NCI-H226 (cell line): ENCODE results near the gene PRADC1.
"Not testable (repeated sequence)": the region's sequence is repeated elsewhere in the genome, so short reads cannot be mapped to it uniquely, and the experiment has no call there.

Source experiments
- DNase-seq: peaks from one replicate; pipeline ENCODE4 v3.0.0-alpha.2; 2015

The PRADC1 gene

DNA sequence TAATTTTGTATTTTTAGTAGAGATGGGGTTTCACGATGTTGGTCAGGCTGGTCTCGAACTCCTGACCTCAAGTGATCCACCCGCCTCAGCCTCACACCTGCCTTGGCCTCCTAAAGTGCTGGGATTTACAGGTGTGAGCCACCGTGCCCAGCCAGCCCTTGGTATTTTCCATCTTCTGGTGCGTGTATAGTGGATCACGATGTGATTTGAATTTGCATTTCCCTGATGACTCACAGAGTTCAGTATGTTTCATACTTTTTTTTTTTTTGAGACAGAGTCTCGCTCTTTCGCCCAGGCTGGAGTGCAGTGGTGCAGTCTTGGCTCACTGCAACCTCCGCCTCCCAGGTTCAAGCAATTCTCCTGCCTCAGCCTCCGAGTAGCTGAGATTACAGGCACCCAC lies 32.8 kb downstream of the PRADC1 start:
- not testable (repeated sequence) for DNase-seq

DNA sequence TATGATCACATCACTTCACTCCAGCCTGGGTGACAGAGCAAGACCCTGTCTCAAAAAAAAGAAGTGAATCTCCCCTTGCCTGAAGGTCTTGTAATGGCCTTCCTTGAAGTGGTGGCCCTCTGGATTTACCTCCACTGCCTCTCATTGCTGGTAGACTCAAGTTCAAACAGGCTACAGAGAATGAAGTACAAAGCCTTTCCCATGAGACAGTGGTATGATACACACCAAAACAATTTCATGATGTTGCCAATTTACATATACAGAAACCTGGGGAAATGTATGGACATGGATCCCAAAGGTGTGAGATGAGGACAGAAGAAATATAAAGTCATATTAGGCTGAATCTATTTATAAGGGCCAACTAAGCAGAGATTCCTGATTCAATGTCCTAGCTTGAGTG lies 35.5 kb downstream of the PRADC1 start:
- DNase-seq, result no peak

DNA sequence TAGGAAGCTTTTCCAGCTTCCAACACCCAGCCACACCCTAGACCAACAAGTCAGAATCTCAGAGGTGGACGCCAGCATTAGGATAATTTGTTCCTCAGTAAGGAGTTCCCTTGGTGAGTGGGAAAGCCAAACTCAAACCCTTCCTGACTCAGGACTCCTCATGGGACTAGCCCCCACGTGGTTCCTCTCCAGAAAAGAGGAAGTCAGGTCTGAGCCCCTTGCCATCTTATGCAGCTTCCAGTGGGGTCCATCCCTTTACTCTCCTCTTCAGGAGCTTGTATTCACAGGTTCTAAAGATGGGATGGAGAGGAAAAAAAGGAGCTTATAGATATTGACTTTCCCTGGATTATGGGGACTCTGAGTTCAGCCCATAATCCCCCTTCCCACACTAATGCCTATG lies 45.5 kb downstream of the PRADC1 start:
- DNase-seq, result no peak

DNA sequence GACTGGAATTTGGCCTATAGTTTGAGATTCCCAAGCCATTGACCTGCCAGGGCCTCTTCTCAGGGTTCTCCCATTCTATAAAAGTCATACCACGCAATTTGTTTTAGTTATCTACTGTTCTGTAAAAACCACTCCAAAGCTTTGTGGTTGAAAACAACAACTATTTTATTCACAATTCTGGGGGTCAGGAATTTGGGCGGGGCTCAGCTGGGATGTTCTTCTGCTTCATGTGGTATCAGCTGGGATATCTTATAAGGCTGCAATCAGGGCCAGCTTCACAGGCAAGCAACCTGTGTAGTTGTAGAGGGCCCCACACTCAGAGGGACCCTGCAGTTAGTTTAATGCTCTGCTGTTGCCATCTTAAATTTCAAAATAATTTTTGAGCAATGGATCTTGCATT lies 47.1 kb downstream of the PRADC1 start:
- DNase-seq, result no peak
